AG04450 (cell line): Measurements from ENCODE around the gene CCDC192. TPM values are rescaled to one million over a fixed set of nuclear protein-coding genes. Genes with fewer than 3 reads are reported as not detected.

ENCODE experiments used
- CTCF ChIA-PET: fragments of 300-600, 350-600 bp; formaldehyde crosslinking; extraction: SDS; loops from one replicate; lab custom pipeline; 2022; ENCODE audit warnings: antibody characterized with exemption, inconsistent platforms; lab: Charles Lee
- POLR2A ChIA-PET: fragments of 350-600 bp; formaldehyde crosslinking; extraction: SDS; loops from one replicate; lab custom pipeline; 2021; ENCODE audit warnings: antibody characterized with exemption, inconsistent platforms; lab: Yijun Ruan, JAX
- DNase-seq: peaks from one replicate; pipeline ENCODE4 v3.0.0-alpha.2; 2011; ENCODE audit warnings: low read depth, low spot score
- H3K27ac ChIP-seq: one replicate; pipeline ENCODE4 v1.5.1; 2012; ENCODE audit warnings: low read depth, low read length, control low read depth
- H3K27me3 ChIP-seq: one replicate; pipeline ENCODE4 v1.6.0; 2012; ENCODE audit warnings: low read length; ENCODE audit not compliant: control insufficient read depth, insufficient read depth
- H3K4me3 ChIP-seq: 2 replicates; pipeline ENCODE4 v1.5.1; 2011; ENCODE audit warnings: mild to moderate bottlenecking, low read depth, low read length, control low read depth
- H3K9me3 ChIP-seq: 2 replicates; pipeline ENCODE4 v1.5.1; 2012; ENCODE audit warnings: low read length; ENCODE audit not compliant: control insufficient read depth, insufficient read depth
- polyA plus RNA-seq: library from polyadenylated mRNA; depleted of rRNA; stranded (reverse); fragments of >200 nt; gene quantifications from 2 replicates; pipeline ENCODE4 v1.2.3, GENCODE V29; 2011
- TF ChIP-seq, protein P1 (sequence below): IDR thresholded peaks from 2 replicates; pipeline ENCODE4 v1.5.1; 2011; ENCODE audit warnings: low read depth, low read length, control low read depth, inconsistent platforms

Gene CCDC192
- polyA plus RNA-seq, 1 experiment: not detected

GRCh38 chr5:127912411-127912810 lies 209.2 kb downstream of the CCDC192 start:
- TF ChIP-seq, protein P1, sequence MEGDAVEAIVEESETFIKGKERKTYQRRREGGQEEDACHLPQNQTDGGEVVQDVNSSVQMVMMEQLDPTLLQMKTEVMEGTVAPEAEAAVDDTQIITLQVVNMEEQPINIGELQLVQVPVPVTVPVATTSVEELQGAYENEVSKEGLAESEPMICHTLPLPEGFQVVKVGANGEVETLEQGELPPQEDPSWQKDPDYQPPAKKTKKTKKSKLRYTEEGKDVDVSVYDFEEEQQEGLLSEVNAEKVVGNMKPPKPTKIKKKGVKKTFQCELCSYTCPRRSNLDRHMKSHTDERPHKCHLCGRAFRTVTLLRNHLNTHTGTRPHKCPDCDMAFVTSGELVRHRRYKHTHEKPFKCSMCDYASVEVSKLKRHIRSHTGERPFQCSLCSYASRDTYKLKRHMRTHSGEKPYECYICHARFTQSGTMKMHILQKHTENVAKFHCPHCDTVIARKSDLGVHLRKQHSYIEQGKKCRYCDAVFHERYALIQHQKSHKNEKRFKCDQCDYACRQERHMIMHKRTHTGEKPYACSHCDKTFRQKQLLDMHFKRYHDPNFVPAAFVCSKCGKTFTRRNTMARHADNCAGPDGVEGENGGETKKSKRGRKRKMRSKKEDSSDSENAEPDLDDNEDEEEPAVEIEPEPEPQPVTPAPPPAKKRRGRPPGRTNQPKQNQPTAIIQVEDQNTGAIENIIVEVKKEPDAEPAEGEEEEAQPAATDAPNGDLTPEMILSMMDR: no peak
- no peaks in the 10 kb centered on the region for H3K27me3 ChIP-seq
- POLR2A ChIA-PET: no interaction called here

GRCh38 chr5:127916885-127917573 lies 213.8 kb downstream of the CCDC192 start:
- POLR2A ChIA-PET: no interaction called here
- no peaks in the 10 kb centered on the region for H3K9me3 ChIP-seq
- DNase-seq: no peak
- no peak overlapping the region for H3K27ac ChIP-seq
- CTCF ChIA-PET: no interaction called here
- TF ChIP-seq, protein P1: no peak
- no peaks in the 10 kb centered on the region for H3K27me3 ChIP-seq
- no peak overlapping the region for H3K4me3 ChIP-seq

More at GRCh38 chr5:127912411-127912810, 209.2 kb downstream of the CCDC192 start:
- Histone ChIP-seq H3K27ac (no peak overlapping the region), H3K9me3 (no peaks in the 10 kb centered on the region), H3K4me3 (no peak overlapping the region)
- no peak for DNase-seq
- CTCF ChIA-PET: interaction anchor here (1.5 kb wide), 1 partner anchor 35 kb away, joined by 4 read pairs; no protein-coding TSS in a partner anchor

GRCh38 chr5:127919006-127919796 lies 216.0 kb downstream of the CCDC192 start:
- ChIA-PET POLR2A (no interaction called here), CTCF (no interaction called here)
- Histone ChIP-seq H3K27ac (no peak overlapping the region), H3K4me3 (no peak overlapping the region), H3K9me3 (no peaks in the 10 kb centered on the region), H3K27me3 (no peaks in the 10 kb centered on the region)
- DNase-seq: no peak
- TF ChIP-seq, protein P1: no peak

- Histone ChIP-seq H3K9me3 (no peaks in the 10 kb centered on the region), H3K27me3 (no peaks in the 10 kb centered on the region), H3K27ac (no peak overlapping the region), H3K4me3 (no peak overlapping the region)
- CTCF ChIA-PET: no interaction called here
- POLR2A ChIA-PET: no interaction called here
- TF ChIP-seq, protein P1: no peak
- DNase-seq: no peak
Measured at GRCh38 chr5:127919818-127920217, 216.6 kb downstream of the CCDC192 start.

- ChIA-PET CTCF (no interaction called here), POLR2A (no interaction called here)
Measured at GRCh38 chr5:127920936-127921335, 217.7 kb downstream of the CCDC192 start.

More at GRCh38 chr5:127920936-127921335, 217.7 kb downstream of the CCDC192 start:
- H3K9me3 ChIP-seq: no peaks in the 10 kb centered on the region
- H3K27ac ChIP-seq: no peak overlapping the region
- no peaks in the 10 kb centered on the region for H3K27me3 ChIP-seq
- TF ChIP-seq, protein P1: no peak
- DNase-seq: no peak
- no peak overlapping the region for H3K4me3 ChIP-seq
